Right ventricle myocardium superior (tissue), 1 donor: ENCODE data around the gene ZSWIM5. TPM values are rescaled to one million over a fixed set of nuclear protein-coding genes. Genes with fewer than 3 reads are reported as not detected.
"Not testable (repeated sequence)": the region's sequence is repeated elsewhere in the genome, so short reads cannot be mapped to it uniquely, and the experiment has no call there.

Source experiments
- ATAC-seq: fragments of 200-7000 bp; cut with Tn5 transposase; one replicate; pipeline ENCODE4 v1.9.1; 2020; ENCODE audit warnings: mild to moderate bottlenecking; ENCODE audit not compliant: poor library complexity
- DNase-seq: peaks from one replicate; pipeline ENCODE4 v3.0.0-alpha.2; 2020
- intact Hi-C: fragments of 100-400 bp; cut with DNase I; formaldehyde crosslinking; loops from one replicate; pipeline ENCODE4 v1.11.2; 2022
- total RNA-seq: library from RNA; stranded (reverse); fragmentation: NEBNext Ultra II Directional; extraction: Animal tissue kit (Norgen Biotek cat#: 25700); gene quantifications from one replicate; pipeline ENCODE4 v1.2.1, GENCODE V29; 2021
- donor health status: DM: no; HTN: yes; CAD: no; lungs with severe emphysema.

Gene ZSWIM5
- total RNA-seq, 1 donor from 2014 or later: 0.81 TPM

- intact Hi-C loops: no loop called here
- DNase-seq (no peak), ATAC-seq (no peak)
Observed at GRCh38 chr1:45107782-45108181, 98.6 kb downstream of the ZSWIM5 start.

- intact Hi-C loops, ATAC-seq, DNase-seq: not testable (repeated sequence)
Observed at GRCh38 chr1:45106864-45107263, 99.5 kb downstream of the ZSWIM5 start.

- ATAC-seq, intact Hi-C loops, DNase-seq: not testable (repeated sequence)
Observed at GRCh38 chr1:45106156-45106545, 100.3 kb downstream of the ZSWIM5 start.

DNA sequence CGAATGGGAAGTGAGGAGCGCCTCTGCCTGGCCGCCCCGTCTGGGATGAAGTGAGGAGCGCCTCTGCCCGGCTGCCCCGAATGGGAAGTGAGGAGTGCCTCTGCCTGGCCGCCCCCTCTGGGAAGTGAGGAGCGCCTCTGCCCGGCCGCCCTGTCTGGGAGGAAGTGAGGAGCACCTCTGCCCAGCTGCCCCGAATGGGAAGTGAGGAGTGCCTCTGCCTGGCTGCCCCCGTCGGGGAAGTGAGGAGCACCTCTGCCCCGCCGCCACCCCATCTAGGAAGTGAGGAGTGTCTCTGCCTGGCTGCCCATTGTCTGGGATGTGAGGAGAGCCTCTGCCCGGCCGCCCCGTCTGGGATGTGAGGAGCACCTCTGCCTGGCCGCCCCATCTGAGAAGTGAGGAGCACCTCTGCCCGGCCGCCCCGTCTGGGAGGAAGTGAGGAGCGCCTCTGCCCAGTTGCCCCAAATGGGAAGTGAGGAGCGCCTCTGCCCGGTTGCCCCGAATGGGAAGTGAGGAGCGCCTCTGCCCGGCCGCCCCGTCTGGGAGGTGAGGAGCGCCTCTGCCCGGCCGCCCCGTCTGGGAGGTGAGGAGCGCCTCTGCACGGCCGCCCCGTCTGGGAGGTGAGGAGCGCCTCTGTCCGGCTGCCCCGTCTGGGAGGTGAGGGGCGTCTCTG is 100.8 kb downstream of the ZSWIM5 start:
- intact Hi-C loops, ATAC-seq, DNase-seq: not testable (repeated sequence)

DNA sequence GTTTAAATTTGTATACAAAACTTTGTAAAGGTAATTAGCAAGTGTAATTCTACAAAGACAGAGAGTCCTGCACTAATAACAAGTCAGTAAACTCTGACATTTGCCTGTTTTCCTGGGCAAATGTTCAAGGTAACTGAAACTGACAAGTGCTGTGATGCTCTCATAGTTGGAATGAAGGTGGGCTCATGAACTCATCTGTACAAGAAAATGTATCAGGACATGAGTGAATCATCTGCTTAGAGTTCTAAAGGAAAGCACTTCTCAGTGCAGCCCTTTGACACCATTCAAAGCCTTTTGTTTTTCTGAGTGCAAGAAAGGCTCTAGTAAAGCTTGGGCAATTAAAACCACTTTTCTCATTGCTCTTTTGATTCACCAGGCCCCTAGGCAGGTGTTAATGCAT is 102.9 kb downstream of the ZSWIM5 start:
- intact Hi-C loops: no loop called here
- ATAC-seq (no peak), DNase-seq (no peak)

GRCh38 chr1:45101947-45102346 is 104.5 kb downstream of the ZSWIM5 start:
- no peak for ATAC-seq
- no peak for DNase-seq
- intact Hi-C loops: no loop called here

- intact Hi-C loops, ATAC-seq, DNase-seq: not testable (repeated sequence)
Observed at GRCh38 chr1:45101528-45101927, 104.9 kb downstream of the ZSWIM5 start.

- intact Hi-C loops: no loop called here
- DNase-seq: no peak
- no peak for ATAC-seq
Observed at GRCh38 chr1:45097944-45098343, 108.5 kb downstream of the ZSWIM5 start.

DNA sequence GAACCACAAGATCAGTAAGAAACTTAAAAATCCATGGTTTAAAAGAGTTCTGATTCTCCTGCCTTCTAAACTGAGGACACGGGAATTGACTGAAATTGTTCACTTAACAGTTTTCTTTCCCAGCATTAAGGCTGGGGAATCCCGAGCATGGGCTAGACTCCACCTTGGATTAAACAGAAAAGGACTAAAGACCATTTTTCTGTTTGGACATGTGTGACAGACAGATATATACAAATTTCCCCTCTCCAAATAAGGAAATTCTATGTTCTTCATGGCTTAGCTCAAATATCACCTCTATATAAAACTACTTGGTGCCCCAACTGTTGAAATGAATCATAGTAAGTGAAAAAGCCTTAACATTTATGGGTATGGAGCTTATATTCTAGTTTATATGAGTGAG is 109.3 kb downstream of the ZSWIM5 start:
- DNase-seq: no peak
- ATAC-seq: no peak
- intact Hi-C loops: no loop called here

DNA sequence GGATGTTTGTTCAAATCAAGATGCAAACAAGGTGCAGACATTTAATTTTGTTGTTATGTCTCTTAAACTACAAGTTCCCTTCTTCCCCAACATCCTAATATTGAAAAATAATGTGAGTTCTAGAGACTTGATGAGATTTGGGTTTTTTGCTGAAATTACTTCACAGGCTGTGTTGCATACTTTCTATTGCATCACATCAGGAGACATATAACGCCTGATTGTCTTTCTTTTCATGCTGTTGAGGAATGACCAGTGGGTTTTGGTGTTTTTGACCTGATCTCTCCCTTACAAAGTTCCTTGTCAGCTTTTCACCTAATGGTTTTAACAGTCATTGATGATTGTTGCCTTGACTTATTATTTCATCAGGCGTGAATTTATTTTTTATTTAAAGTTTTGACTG is 111.0 kb downstream of the ZSWIM5 start:
- ATAC-seq: no peak
- intact Hi-C loops: no loop called here
- DNase-seq: no peak

DNA sequence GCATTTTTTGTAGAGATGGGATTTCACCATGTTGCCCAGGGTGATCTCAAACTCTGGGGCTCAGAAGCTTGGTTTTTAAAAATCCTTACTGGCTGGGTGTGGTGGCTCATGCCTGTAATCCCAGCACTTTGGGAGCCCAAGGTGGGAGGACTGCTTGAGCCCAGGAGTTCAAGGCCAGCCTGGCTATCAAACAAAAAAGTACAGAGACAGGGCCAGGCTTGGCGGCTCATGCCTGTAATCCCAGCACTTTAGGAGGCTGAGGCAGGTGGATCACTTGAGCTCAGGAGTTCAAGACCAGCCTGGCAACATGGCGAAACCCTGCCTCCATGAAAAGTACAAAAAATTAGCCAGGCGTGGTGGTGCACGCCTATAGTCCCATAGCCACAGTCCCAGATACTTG is 112.0 kb downstream of the ZSWIM5 start:
- intact Hi-C loops, DNase-seq, ATAC-seq: not testable (repeated sequence)

- intact Hi-C loops: no loop called here
- no peak for ATAC-seq
- DNase-seq: no peak
Observed at GRCh38 chr1:45093334-45093733, 113.1 kb downstream of the ZSWIM5 start.

DNA sequence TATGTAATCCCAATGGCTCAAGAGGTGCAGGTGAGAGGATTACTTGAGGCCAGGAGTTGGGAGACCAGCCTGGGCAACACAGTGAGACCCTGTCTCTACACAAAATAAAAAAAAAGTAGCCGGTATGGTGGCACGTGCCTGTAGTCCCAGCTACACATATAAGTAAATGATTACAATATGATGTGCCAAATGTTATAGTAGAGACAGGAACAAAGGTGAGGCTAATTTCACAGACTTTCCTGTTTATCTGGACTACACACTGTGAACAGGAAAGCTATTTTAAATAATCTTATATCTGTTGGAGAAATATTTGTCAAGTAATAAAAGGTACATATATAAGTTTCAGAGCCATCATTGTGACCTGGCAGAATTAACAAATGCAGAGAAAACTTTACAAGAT is 116.7 kb downstream of the ZSWIM5 start:
- ATAC-seq (no peak), DNase-seq (no peak)
- intact Hi-C loops: no loop called here

GRCh38 chr1:45084562-45084961 is 121.8 kb downstream of the ZSWIM5 start:
- intact Hi-C loops: no loop called here
- ATAC-seq (no peak), DNase-seq (no peak)

DNA sequence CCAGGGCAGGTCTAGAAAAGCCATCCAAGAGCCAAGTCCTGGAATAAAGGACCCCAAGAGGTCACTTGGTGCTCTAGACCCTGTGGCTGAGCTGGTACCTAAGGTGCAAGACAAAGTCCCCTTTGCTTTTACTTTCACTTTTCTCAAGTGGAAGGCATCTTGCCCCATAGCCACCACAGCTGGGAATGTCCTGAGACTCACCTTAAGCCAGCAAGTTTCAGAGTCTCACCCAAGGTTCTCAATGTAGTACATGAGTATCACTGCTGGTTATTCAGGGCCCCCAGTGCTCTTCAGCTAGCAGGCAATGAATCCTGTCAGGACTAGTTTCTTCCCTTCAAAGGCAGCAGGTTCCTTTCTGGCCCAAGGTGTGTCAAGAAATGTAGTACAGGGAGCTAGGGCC is 126.9 kb downstream of the ZSWIM5 start:
- intact Hi-C loops: no loop called here
- DNase-seq (no peak), ATAC-seq (no peak)

GRCh38 chr1:45076959-45077358 is 129.4 kb downstream of the ZSWIM5 start:
- DNase-seq, intact Hi-C loops, ATAC-seq: not testable (repeated sequence)

GRCh38 chr1:45071567-45071966 is 134.8 kb downstream of the ZSWIM5 start:
- DNase-seq (no peak), ATAC-seq (no peak)
- intact Hi-C loops: no loop called here

DNA sequence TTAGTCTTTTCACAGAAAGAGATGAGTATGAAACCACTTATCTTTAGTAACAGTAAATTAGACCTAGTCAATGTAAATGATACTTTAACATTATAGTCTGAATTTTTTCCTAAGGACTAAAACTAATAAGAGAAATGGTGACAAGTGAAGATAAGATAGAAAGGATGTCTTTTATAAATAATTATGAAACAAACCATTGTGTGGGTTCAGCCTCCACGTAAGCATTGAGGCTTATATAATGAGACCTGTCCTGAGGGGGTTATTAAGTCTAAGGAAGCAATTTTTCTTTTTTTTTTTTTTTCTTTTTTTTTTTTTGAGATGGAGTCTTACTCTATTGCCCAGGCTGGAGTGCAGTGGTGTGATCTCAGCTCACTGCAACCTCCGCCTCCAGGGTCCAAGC is 138.6 kb downstream of the ZSWIM5 start:
- DNase-seq (no peak), ATAC-seq (no peak)
- intact Hi-C loops: no loop called here

- no peak for DNase-seq
- intact Hi-C loops: no loop called here
- ATAC-seq: no peak
Observed at GRCh38 chr1:45065083-45065482, 141.3 kb downstream of the ZSWIM5 start.

DNA sequence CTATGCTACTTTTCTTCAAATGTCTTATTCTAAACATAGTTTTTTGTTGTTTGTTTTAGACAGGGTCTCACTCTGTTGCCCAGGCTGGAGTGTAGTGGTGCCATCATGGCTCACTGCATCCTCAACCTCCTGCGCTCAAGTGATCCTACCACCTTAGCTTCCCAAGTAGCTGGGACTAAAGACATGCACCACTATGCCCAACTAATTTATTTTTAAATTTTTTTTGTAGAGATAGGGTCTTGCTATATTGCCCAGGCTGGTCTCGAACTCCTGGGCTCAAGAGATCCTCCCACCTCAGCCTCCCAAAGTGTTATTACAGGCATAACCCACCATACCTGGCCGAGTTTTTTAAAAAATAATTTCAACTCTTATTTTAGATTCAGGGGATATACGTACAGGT is 143.9 kb downstream of the ZSWIM5 start:
- intact Hi-C loops, ATAC-seq, DNase-seq: not testable (repeated sequence)

- intact Hi-C loops: no loop called here
- ATAC-seq: no peak
Observed at GRCh38 chr1:45059829-45060228, 146.6 kb downstream of the ZSWIM5 start.

More at GRCh38 chr1:45059829-45060228, 146.6 kb downstream of the ZSWIM5 start:
- DNase-seq: no peak
